GM23248 (cell line): ENCODE results near the gene ENOX1. TPM values are rescaled to one million over a fixed set of nuclear protein-coding genes. Genes with fewer than 3 reads are reported as not detected.

ENCODE experiments used
- DNase-seq: peaks from one replicate; pipeline ENCODE4 v3.0.0-alpha.2; 2015
- H2AFZ ChIP-seq: fragments of 200-600 bp; sonication (generic); 2 replicates; pipeline ENCODE4 v1.6.1; 2016; ENCODE audit warnings: antibody characterized with exemption
- H3F3A ChIP-seq: fragments of 200-600 bp; sonication (generic); 2 replicates; pipeline ENCODE4 v1.6.1; 2016; ENCODE audit warnings: mild to moderate bottlenecking, antibody characterized with exemption, mixed run types; ENCODE audit not compliant: insufficient read depth
- H3K27ac ChIP-seq: fragments of 200-600 bp; sonication (generic); 2 replicates; pipeline ENCODE4 v1.5.1; 2016; ENCODE audit warnings: mild to moderate bottlenecking
- H3K27me3 ChIP-seq: fragments of 200-600 bp; sonication (generic); replicated peaks from 2 replicates; pipeline ENCODE4 v1.6.1; 2016; ENCODE audit warnings: mild to moderate bottlenecking; ENCODE audit not compliant: insufficient read depth
- H3K36me3 ChIP-seq: fragments of 200-600 bp; sonication (generic); 2 replicates; pipeline ENCODE4 v1.6.1; 2016; ENCODE audit warnings: low read depth, mild to moderate bottlenecking
- H3K4me1 ChIP-seq: fragments of 200-600 bp; sonication (generic); 2 replicates; pipeline ENCODE4 v1.6.1; 2016; ENCODE audit warnings: mild to moderate bottlenecking; ENCODE audit not compliant: insufficient read depth
- H3K4me2 ChIP-seq: fragments of 200-600 bp; sonication (generic); one replicate; pipeline ENCODE4 v1.6.1; 2016; ENCODE audit warnings: mild to moderate bottlenecking; ENCODE audit not compliant: unreplicated experiment
- H3K4me3 ChIP-seq: fragments of 200-600 bp; sonication (generic); 2 replicates; pipeline ENCODE4 v1.5.1; 2016; ENCODE audit warnings: mild to moderate bottlenecking
- H3K79me2 ChIP-seq: fragments of 200-600 bp; sonication (generic); 2 replicates; pipeline ENCODE4 v1.6.1; 2016; ENCODE audit warnings: mild to moderate bottlenecking; ENCODE audit not compliant: insufficient read depth
- H3K9ac ChIP-seq: fragments of 200-600 bp; sonication (generic); 2 replicates; pipeline ENCODE4 v1.6.1; 2016; ENCODE audit warnings: mild to moderate bottlenecking
- H3K9me2 ChIP-seq: fragments of 200-600 bp; sonication (generic); 2 replicates; pipeline ENCODE4 v1.6.1; 2016; ENCODE audit warnings: mixed run types, mild to moderate bottlenecking, moderate library complexity; ENCODE audit not compliant: insufficient read depth
- H3K9me3 ChIP-seq: fragments of 200-600 bp; sonication (generic); one replicate; pipeline ENCODE4 v1.6.1; 2017; ENCODE audit warnings: low read depth
- H4K20me1 ChIP-seq: fragments of 200-600 bp; sonication (generic); 2 replicates; pipeline ENCODE4 v1.6.0; 2016; ENCODE audit not compliant: insufficient read depth
- EZH2 ChIP-seq: fragments of 200-600 bp; sonication (generic); IDR thresholded peaks from 2 replicates; pipeline ENCODE4 v1.6.1; 2018; ENCODE audit warnings: antibody characterized with exemption, mild to moderate bottlenecking; ENCODE audit not compliant: insufficient read depth, poor library complexity, severe bottlenecking
- EZH2phosphoT487 ChIP-seq: fragments of 200-600 bp; sonication (generic); IDR thresholded peaks from 2 replicates; pipeline ENCODE4 v1.6.1; 2018; ENCODE audit warnings: antibody characterized with exemption, moderate library complexity, mild to moderate bottlenecking, low read depth; ENCODE audit not compliant: insufficient read depth
- WGBS, 2 experiments: methylation state at CpG; one replicate each; pipeline ENCODE4 v1.1.6; 2015 to 2017; ENCODE audit warnings: low lambda C conversion rate in 2 of 2, low coverage in 1 of 2; ENCODE audit errors: missing lambda C conversion rate in 2 of 2; 5-methylcytosine and 5-hydroxymethylcytosine counted together
- in situ Hi-C: fragments of 300-500 bp; cut with MboI; formaldehyde crosslinking; loops from 2 replicates; pipeline ENCODE4 v1.15.0; 2020
- polyA plus RNA-seq: library from polyadenylated mRNA; unstranded; fragments of >200 nt; fragmentation: Nextera tagmentation; extraction: Ambion mirVana; gene quantifications from 2 replicates; pipeline ENCODE4 v1.2.1, GENCODE V29; 2016
- total RNA-seq: library from RNA; depleted of rRNA; stranded (reverse); fragments of >200 nt; shearing (Covaris generic); gene quantifications from 2 replicates; pipeline ENCODE4 v1.2.3, GENCODE V29; 2014

Gene ENOX1
- total and polyA plus RNA-seq, 2 experiments from 2014 or later: 1.8 to 3.2 TPM

DNA sequence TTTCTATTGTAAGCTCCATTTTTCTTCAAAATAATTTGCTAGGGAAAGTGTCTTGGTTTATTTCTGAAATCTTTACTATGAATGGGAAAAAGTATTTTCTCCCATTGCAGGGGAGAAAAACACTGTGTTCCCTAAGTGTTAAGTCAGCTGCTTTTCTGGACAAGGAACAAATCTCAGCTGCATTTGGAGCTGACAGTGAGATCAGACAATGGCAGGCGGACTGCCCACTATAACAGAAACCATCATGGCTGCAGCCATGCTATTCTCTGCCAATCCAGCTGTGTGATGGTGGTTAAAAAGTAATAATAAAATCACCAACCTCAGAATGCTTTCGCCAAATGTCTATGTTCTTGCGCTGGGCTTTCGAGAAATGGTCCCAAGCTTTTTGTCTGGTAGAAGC is 460.7 kb downstream of the ENOX1 start:
- Histone ChIP-seq H3K4me1 (no peaks in the 10 kb centered on the region), H3K79me2 (no peaks in the 10 kb centered on the region), H4K20me1 (no peaks in the 10 kb centered on the region), H3K36me3 (no peaks in the 10 kb centered on the region), H3K9me3 (no peaks in the 10 kb centered on the region), H3K4me3 (no peak overlapping the region), H3K9ac (no peak overlapping the region), H3K27me3 (no peaks in the 10 kb centered on the region), H3K9me2 (no peaks in the 10 kb centered on the region), H3K4me2 (no peak overlapping the region), H3F3A (no peaks in the 10 kb centered on the region), H2AFZ (no peak overlapping the region), H3K27ac (no peak overlapping the region)
- WGBS, 2 experiments: 94 to 97% methylated on average over 4 of the region's 4 CpGs
- in situ Hi-C loops: no loop called here
- TF ChIP-seq EZH2: no peak
- TF ChIP-seq EZH2phosphoT487: no peak
- no peak for DNase-seq

DNA sequence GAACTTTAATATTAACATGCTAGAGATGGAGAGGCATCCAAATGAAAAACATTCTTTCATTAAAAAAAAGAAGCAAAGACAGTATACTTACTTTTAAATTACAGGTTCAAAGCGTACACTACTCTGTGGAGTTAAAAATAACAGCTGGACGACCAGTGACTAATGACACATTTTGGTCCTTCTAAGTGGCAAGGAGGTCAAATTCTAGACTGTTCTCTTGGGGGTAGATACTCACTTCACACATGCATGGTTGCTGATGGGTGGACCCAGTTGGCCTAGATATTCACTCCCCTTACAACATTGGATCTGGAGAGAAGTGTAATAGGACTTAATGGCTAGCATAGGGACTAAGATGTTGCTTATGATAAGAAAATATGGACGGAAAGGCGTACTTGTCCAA is 461.1 kb downstream of the ENOX1 start:
- no peak overlapping the region for H3K4me3 ChIP-seq
- H3K9me3 ChIP-seq: no peaks in the 10 kb centered on the region
- H2AFZ ChIP-seq: no peak overlapping the region
- H3K27ac ChIP-seq: no peak overlapping the region
- no peak for TF ChIP-seq EZH2
- no peak for TF ChIP-seq EZH2phosphoT487
- H3K9me2 ChIP-seq: no peaks in the 10 kb centered on the region
- no peak for DNase-seq
- H4K20me1 ChIP-seq: no peaks in the 10 kb centered on the region
- H3K36me3 ChIP-seq: no peaks in the 10 kb centered on the region
- H3K4me1 ChIP-seq: no peaks in the 10 kb centered on the region
- no peak overlapping the region for H3K9ac ChIP-seq
- no peaks in the 10 kb centered on the region for H3K79me2 ChIP-seq
- H3F3A ChIP-seq: no peaks in the 10 kb centered on the region
- in situ Hi-C loops: no loop called here
- no peaks in the 10 kb centered on the region for H3K27me3 ChIP-seq
- WGBS, 2 experiments: 83 to 88% methylated on average over 4 of the region's 4 CpGs
- H3K4me2 ChIP-seq: no peak overlapping the region

DNA sequence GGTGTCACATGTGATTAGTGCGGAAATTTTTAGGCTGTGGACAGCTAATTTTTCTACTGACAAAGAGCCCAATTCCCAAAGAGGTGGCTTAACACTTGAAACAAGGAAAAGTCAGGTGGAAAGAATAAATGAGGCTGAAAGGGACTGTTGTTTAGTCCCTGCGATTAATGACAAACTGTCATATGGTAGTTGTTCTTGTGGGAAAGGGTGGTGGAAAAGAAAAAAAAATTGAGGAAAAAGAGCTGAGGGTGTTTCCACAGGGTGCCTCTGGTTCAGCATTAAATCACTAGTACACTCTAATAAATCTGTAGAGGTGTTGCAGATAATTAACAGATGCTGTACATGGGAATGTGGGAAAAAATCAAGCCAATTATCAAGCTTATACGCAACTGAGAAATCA is 462.6 kb downstream of the ENOX1 start:
- no peaks in the 10 kb centered on the region for H3K36me3 ChIP-seq

DNA sequence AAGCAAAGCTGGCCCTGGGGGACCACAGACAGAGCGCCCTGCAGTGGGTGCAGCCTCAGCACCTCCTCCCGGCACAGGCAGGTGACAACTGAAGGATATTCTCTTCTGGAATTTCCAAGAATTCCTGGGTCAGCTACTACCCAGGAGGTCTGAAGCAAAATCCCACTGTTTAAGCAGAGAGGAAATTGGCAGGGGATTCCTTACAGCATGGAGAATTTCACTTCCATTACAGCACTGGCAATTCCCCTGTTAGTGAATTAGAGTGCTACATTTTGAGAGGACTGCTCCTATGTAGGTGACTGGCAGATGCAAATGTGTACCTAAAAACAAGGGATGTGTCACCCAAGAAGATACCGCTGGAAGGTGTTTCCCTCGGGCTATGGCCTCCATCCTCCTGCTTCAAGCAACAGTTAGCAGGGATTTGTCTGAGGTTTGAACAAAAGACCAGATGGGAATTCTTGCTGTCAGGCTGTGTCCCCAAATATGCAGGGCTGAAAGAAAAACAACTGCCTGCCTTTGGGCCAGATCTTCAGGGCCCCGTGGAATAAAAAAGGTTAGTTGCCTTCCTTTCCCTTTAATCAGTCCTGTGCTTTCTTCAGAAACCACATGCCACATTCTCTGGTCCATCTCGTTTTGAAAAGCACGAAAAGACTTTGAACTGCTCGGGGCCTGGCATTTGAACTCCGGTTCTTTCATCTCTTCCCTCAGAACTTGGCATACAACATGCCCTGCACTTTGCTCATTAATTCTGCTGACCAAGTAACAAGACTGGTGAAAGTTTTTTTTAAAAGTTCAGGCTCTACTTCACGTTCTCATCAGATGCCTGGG is 466.9 kb downstream of the ENOX1 start:
- in situ Hi-C loops: loop anchor here (25.0 kb wide), 1 partner anchor 467 kb away; the partner anchor contains the start of gene ENOX1
- H3K36me3 ChIP-seq: no peaks in the 10 kb centered on the region
- DNase-seq: no peak

More for the DNA sequence above, 462.6 kb downstream of the ENOX1 start:
- DNase-seq: no peak
- Histone ChIP-seq H3K4me2 (no peak overlapping the region), H3F3A (no peaks in the 10 kb centered on the region), H3K4me1 (no peaks in the 10 kb centered on the region), H3K9me2 (no peaks in the 10 kb centered on the region), H3K9me3 (no peaks in the 10 kb centered on the region), H3K79me2 (no peaks in the 10 kb centered on the region), H3K27me3 (no peaks in the 10 kb centered on the region), H3K27ac (no peak overlapping the region), H3K9ac (no peak overlapping the region), H4K20me1 (no peaks in the 10 kb centered on the region), H2AFZ (no peak overlapping the region), H3K4me3 (no peak overlapping the region)
- in situ Hi-C loops: loop anchor here (25.0 kb wide), 1 partner anchor 463 kb away; the partner anchor contains the start of gene ENOX1
- WGBS, 2 experiments: 91 to 99% methylated on average over 3 of the region's 3 CpGs
- TF ChIP-seq EZH2phosphoT487 (no peak), EZH2 (no peak)

More for the DNA sequence above, 466.9 kb downstream of the ENOX1 start:
- Histone ChIP-seq H3K79me2 (no peaks in the 10 kb centered on the region), H4K20me1 (no peaks in the 10 kb centered on the region), H3F3A (0 out of 2 replicates have a peak, but pooled peaks cover 5% of the 10 kb centered on the region), H3K27me3 (no peaks in the 10 kb centered on the region), H3K27ac (no peak overlapping the region), H3K9me3 (no peaks in the 10 kb centered on the region), H2AFZ (no peak overlapping the region), H3K9ac (no peak overlapping the region), H3K4me2 (no peak overlapping the region), H3K4me3 (no peak overlapping the region), H3K9me2 (no peaks in the 10 kb centered on the region), H3K4me1 (peaks cover 12% of the 10 kb centered on the region)
- 86 to 89% methylated on average over 10 of the region's 10 CpGs for WGBS, 2 experiments
- TF ChIP-seq EZH2 (no peak), EZH2phosphoT487 (no peak)
